ENCODE results near the gene PIP5K1C. TPM values are rescaled to one million over a fixed set of nuclear protein-coding genes. Genes with fewer than 3 reads are reported as not detected.

The PIP5K1C gene
- polyA plus RNA-seq, 1 donor (not counting 4 experiments of a cell fraction or from before 2014, with no cell fraction given): 3.6 TPM

DNA sequence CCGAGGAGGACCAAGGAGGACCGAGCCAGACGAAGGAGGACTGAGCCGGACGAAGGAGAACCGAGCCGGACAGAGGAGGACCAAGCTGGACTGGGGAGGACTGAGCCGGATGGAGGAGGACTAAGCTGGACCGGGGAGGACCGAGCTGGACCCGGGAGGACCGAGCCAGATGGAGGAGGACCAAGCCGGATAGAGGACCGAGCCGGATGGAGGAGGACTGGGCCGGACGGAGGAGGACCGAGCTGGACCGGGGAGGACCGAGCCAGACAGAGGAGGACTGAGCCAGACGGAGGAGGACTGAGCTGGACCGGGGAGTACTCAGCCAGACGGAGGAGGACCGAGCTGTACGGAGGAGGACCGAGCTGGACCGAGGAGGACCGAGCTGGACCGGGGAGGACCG, 3.2 kb downstream of the PIP5K1C start:
- no peak overlapping the region for H2AFZ ChIP-seq (ENCODE audit: control insufficient read depth, low read length)
- TF ChIP-seq, protein P1, sequence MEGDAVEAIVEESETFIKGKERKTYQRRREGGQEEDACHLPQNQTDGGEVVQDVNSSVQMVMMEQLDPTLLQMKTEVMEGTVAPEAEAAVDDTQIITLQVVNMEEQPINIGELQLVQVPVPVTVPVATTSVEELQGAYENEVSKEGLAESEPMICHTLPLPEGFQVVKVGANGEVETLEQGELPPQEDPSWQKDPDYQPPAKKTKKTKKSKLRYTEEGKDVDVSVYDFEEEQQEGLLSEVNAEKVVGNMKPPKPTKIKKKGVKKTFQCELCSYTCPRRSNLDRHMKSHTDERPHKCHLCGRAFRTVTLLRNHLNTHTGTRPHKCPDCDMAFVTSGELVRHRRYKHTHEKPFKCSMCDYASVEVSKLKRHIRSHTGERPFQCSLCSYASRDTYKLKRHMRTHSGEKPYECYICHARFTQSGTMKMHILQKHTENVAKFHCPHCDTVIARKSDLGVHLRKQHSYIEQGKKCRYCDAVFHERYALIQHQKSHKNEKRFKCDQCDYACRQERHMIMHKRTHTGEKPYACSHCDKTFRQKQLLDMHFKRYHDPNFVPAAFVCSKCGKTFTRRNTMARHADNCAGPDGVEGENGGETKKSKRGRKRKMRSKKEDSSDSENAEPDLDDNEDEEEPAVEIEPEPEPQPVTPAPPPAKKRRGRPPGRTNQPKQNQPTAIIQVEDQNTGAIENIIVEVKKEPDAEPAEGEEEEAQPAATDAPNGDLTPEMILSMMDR (optimal IDR thresholded peaks at IDR 0.05 in 1 of 3, IDR thresholded peaks at IDR 0.05 in 1 of 3, conservative IDR thresholded peaks at IDR 0.05 in 1 of 3; ENCODE audit: extremely low read depth in 1 of 3, insufficient read depth in 2 of 3, low read length in 3 of 3): no peak
- TF ChIP-seq EZH2 (IDR thresholded peaks at IDR 0.05; ENCODE audit: low read length): no peak
- H3K4me3 ChIP-seq (ENCODE audit: control insufficient read depth in 2 of 3, extremely low read depth in 1 of 3, insufficient read depth in 2 of 3, low read depth in 1 of 3, low read length in 3 of 3): no peak overlapping the region
- DNase-seq (ENCODE audit: low read depth, low spot score): no peak
- no peaks in the 10 kb centered on the region for H3K9me3 ChIP-seq (ENCODE audit: control insufficient read depth, low read depth, low read length)
- H3K27me3 ChIP-seq (ENCODE audit: control insufficient read depth, extremely low read depth, insufficient read depth, low read length): no peaks in the 10 kb centered on the region
- H3K4me1 ChIP-seq (ENCODE audit: control insufficient read depth, extremely low read depth, insufficient read depth, low read length): peaks cover 3% of the 10 kb centered on the region
- peaks cover 56% of the 10 kb centered on the region for H3K79me2 ChIP-seq (ENCODE audit: control insufficient read depth, insufficient read depth, low read length)
- no peak overlapping the region for H3K4me2 ChIP-seq (ENCODE audit: control insufficient read depth, extremely low read depth, insufficient read depth, low read depth, low read length)
- no peak for FAIRE-seq
- H3K27ac ChIP-seq (ENCODE audit: control insufficient read depth, insufficient read depth, low read length): no peak overlapping the region
- no peak overlapping the region for H3K9ac ChIP-seq (ENCODE audit: control insufficient read depth, extremely low read depth, insufficient read depth, low read length)
- H4K20me1 ChIP-seq (ENCODE audit: control insufficient read depth, extremely low read depth, insufficient read depth, low read length): peaks cover 8% of the 10 kb centered on the region
- H3K9me1 ChIP-seq (ENCODE audit: control insufficient read depth, extremely low read depth, insufficient read depth, low read length): no peaks in the 10 kb centered on the region
- peaks cover 0 to 2% of the 10 kb centered on the region in 2 experiments for H3K36me3 ChIP-seq (ENCODE audit: control insufficient read depth in 2 of 2, extremely low read depth in 1 of 2, insufficient read depth in 2 of 2, low read length in 2 of 2)
- dilution Hi-C loops (cut with MboI; ENCODE audit: extremely low pct_ligation_motif_present, low sequenced_read_pairs): no loop called here

DNA sequence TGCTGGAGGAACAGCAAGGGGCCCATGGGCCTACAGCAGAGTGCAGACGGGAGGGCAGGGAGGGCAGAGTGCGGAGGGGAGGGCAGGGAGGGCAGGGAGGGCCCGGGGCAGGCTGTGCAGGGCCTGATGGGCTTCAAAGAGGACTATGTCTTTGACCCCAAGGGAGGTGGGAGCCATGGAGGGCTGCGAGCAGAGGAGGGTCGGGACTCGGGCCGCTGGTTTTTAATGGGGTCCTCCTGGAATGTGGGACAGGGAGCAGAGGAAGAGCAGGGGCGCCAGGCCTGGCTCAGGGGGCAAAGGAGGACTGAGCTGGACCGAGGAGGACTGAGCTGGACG, 3.6 kb downstream of the PIP5K1C start:
- Histone ChIP-seq H3K4me2 (ENCODE audit: control insufficient read depth, extremely low read depth, insufficient read depth, low read depth, low read length) (no peak overlapping the region), H3K27me3 (ENCODE audit: control insufficient read depth, extremely low read depth, insufficient read depth, low read length) (no peaks in the 10 kb centered on the region), H3K9ac (ENCODE audit: control insufficient read depth, extremely low read depth, insufficient read depth, low read length) (no peak overlapping the region), H3K9me1 (ENCODE audit: control insufficient read depth, extremely low read depth, insufficient read depth, low read length) (no peaks in the 10 kb centered on the region), H3K4me1 (ENCODE audit: control insufficient read depth, extremely low read depth, insufficient read depth, low read length) (peaks cover 3% of the 10 kb centered on the region), H3K27ac (ENCODE audit: control insufficient read depth, insufficient read depth, low read length) (no peak overlapping the region), H3K36me3 (ENCODE audit: control insufficient read depth in 2 of 2, extremely low read depth in 1 of 2, insufficient read depth in 2 of 2, low read length in 2 of 2) (peaks cover 0 to 2% of the 10 kb centered on the region in 2 experiments), H2AFZ (ENCODE audit: control insufficient read depth, low read length) (no peak overlapping the region), H3K4me3 (ENCODE audit: control insufficient read depth in 2 of 3, extremely low read depth in 1 of 3, insufficient read depth in 2 of 3, low read depth in 1 of 3, low read length in 3 of 3) (no peak overlapping the region), H3K79me2 (ENCODE audit: control insufficient read depth, insufficient read depth, low read length) (peaks cover 58% of the 10 kb centered on the region), H3K9me3 (ENCODE audit: control insufficient read depth, low read depth, low read length) (no peaks in the 10 kb centered on the region), H4K20me1 (ENCODE audit: control insufficient read depth, extremely low read depth, insufficient read depth, low read length) (peaks cover 10% of the 10 kb centered on the region)
- no peak for DNase-seq (ENCODE audit: low read depth, low spot score)
- dilution Hi-C loops (cut with MboI; ENCODE audit: extremely low pct_ligation_motif_present, low sequenced_read_pairs): no loop called here
- no peak for FAIRE-seq
- TF ChIP-seq, protein P1 (optimal IDR thresholded peaks at IDR 0.05 in 1 of 3, IDR thresholded peaks at IDR 0.05 in 1 of 3, conservative IDR thresholded peaks at IDR 0.05 in 1 of 3; ENCODE audit: extremely low read depth in 1 of 3, insufficient read depth in 2 of 3, low read length in 3 of 3): no peak
- no peak for TF ChIP-seq EZH2 (IDR thresholded peaks at IDR 0.05; ENCODE audit: low read length)

Measured in keratinocyte (primary cell).